Chondrocyte (in vitro differentiated cells): ENCODE data around the gene HYOU1. TPM values are rescaled to one million over a fixed set of nuclear protein-coding genes. Genes with fewer than 3 reads are reported as not detected.

Experiments
- DNase-seq: peaks from one replicate; pipeline ENCODE4 v3.0.0; 2021; ENCODE audit warnings: mixed read lengths, low spot score
- H3K27ac Mint-ChIP-seq: one replicate; pipeline ENCODE4 v1.8.0; 2021; ENCODE audit warnings: mild to moderate bottlenecking, moderate library complexity, mixed read lengths; ENCODE audit not compliant: unreplicated experiment
- H3K27me3 Mint-ChIP-seq: 2 replicates; pipeline ENCODE4 v1.8.0; 2021; ENCODE audit warnings: low read depth, mixed read lengths
- H3K36me3 Mint-ChIP-seq: 2 replicates; pipeline ENCODE4 v1.8.0; 2021; ENCODE audit warnings: low read depth, mixed read lengths
- H3K4me1 Mint-ChIP-seq: 2 replicates; pipeline ENCODE4 v1.8.0; 2021; ENCODE audit warnings: low read depth, mild to moderate bottlenecking, mixed read lengths
- H3K4me3 Mint-ChIP-seq: one replicate; pipeline ENCODE4 v1.8.0; 2021; ENCODE audit warnings: mild to moderate bottlenecking, moderate library complexity, mixed read lengths; ENCODE audit not compliant: unreplicated experiment
- H3K9me3 Mint-ChIP-seq: 2 replicates; pipeline ENCODE4 v1.8.0; 2021; ENCODE audit warnings: low read depth, mixed read lengths
- CTCF ChIP-seq: fragments of 200-600 bp; sonication (generic); IDR thresholded peaks from 2 replicates; pipeline ENCODE4 v1.5.0; 2021; ENCODE audit warnings: antibody characterized with exemption, mild to moderate bottlenecking, moderate library complexity
- total RNA-seq: library from RNA; stranded (reverse); gene quantifications from 3 replicates; pipeline ENCODE4 v1.2.1, GENCODE V29; 2021

Gene HYOU1
- total RNA-seq, 1 donor from 2014 or later: 214 TPM

DNA sequence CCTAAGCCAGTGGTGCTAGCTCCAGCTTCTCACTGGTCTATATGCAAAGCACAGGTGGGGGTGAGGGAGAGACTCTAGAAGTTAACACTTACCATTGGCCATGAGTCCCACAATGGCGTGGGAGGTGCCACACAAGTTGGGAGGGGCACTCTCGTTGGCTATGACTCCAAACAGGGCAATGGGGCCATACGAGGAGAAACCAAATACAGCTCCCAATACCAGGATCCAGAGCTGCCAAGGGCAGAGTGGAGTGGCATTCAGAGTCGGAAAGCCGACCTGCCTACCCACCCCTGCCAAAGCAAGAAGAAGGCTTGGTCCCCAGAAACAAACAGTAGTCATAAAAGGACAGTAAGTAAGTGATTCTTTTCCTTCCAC, 31.9 kb downstream of the HYOU1 start:
- DNase-seq: peak; percentile 41
- Mint-ChIP-seq H3K4me3 (no peak overlapping the region), H3K27ac (peak overlapping the region; percentile 24), H3K36me3 (peaks cover 12% of the 10 kb centered on the region), H3K4me1 (peaks cover 29% of the 10 kb centered on the region), H3K27me3 (no peaks in the 10 kb centered on the region), H3K9me3 (no peaks in the 10 kb centered on the region)
- TF ChIP-seq CTCF: no peak

DNA sequence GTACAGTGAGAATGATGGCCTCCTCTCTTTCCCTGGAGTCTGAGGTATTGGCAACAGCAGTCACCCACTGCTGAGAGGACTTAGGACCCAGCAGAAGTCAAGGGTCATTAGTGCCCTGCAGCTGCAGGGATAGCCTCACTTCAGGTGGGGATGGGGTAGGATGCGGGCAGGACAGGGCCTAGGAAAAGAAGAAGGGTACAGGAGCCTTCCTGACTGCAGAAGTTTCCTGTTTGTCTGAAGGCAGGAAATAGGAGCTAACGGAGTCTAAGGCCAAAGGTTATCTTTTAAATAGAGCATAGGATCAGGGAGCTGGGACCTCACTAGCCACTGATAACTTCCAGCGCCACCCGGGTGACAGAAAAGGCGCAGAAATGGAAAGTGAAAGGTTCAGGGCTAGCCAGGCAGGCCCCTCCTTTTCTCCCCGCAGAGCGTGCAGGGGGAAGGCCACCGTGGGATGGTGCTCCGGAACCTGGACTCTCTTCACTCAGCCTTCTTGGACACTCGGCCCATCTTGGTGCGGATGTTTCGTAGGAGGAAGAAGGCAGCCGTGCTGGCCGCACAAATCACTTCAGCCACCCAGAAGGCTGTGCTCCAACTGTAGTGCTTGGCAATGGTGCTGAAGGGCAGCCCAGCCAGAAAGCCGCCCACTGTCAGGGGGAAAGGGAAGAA, 32.4 kb downstream of the HYOU1 start:
- peaks cover 13% of the 10 kb centered on the region for H3K36me3 Mint-ChIP-seq
- no peaks in the 10 kb centered on the region for H3K9me3 Mint-ChIP-seq
- DNase-seq: no peak
- peak overlapping the region; percentile 8 for H3K27ac Mint-ChIP-seq
- TF ChIP-seq CTCF: no peak
- no peaks in the 10 kb centered on the region for H3K27me3 Mint-ChIP-seq
- H3K4me3 Mint-ChIP-seq: no peak overlapping the region
- peaks cover 29% of the 10 kb centered on the region for H3K4me1 Mint-ChIP-seq

- H3K27me3 Mint-ChIP-seq: no peaks in the 10 kb centered on the region
- H3K4me1 Mint-ChIP-seq: peaks cover 24% of the 10 kb centered on the region
- TF ChIP-seq CTCF: no peak
- no peak for DNase-seq
- peaks cover 13% of the 10 kb centered on the region for H3K36me3 Mint-ChIP-seq
- peak overlapping the region; percentile 4 for H3K27ac Mint-ChIP-seq
- H3K9me3 Mint-ChIP-seq: no peaks in the 10 kb centered on the region
- no peak overlapping the region for H3K4me3 Mint-ChIP-seq
These were observed 33.3 kb downstream of the HYOU1 start for GRCh38 chr11:119023741-119024140.

DNA sequence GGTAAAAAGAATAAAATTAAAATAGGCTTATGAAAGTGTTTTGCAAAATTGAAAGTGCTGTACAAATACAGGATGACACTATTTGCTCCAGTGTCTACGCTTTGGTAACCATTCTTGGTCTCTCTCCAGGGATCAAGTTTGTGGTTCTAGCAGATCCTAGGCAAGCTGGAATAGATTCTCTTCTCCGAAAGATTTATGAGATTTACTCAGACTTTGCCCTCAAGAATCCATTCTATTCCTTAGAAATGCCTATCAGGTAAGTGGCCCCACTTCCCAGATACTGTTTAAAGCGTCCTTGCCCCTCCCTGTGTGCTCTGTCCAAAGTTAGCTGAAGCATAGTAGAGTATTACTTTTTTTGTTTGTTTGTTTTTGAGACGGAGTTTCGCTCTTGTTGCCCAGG, 35.4 kb downstream of the HYOU1 start:
- no peak for TF ChIP-seq CTCF
- Mint-ChIP-seq H3K36me3 (peaks cover 14% of the 10 kb centered on the region), H3K4me3 (no peak overlapping the region), H3K27ac (no peak overlapping the region), H3K4me1 (peaks cover 37% of the 10 kb centered on the region), H3K9me3 (no peaks in the 10 kb centered on the region), H3K27me3 (no peaks in the 10 kb centered on the region)
- DNase-seq: no peak

GRCh38 chr11:119019996-119020395, 37.0 kb downstream of the HYOU1 start:
- Mint-ChIP-seq H3K9me3 (no peaks in the 10 kb centered on the region), H3K27me3 (no peaks in the 10 kb centered on the region), H3K4me1 (peaks cover 50% of the 10 kb centered on the region), H3K4me3 (peak overlapping the region; percentile 95), H3K36me3 (peaks cover 22% of the 10 kb centered on the region), H3K27ac (peak overlapping the region; percentile 98)
- TF ChIP-seq CTCF: no peak
- DNase-seq: no peak
